Adrenal gland (tissue), 12 donors: Measurements from ENCODE around the gene MAK. TPM values are rescaled to one million over a fixed set of nuclear protein-coding genes. Genes with fewer than 3 reads are reported as not detected.
A peak's percentile ranks its signal among the peaks of the same experiment; 100 is the strongest.
"Not testable (repeated sequence)": the region's sequence is repeated elsewhere in the genome, so short reads cannot be mapped to it uniquely, and the experiment has no call there.

Experiments
- DNase-seq, 7 donors: peaks; one replicate each; pipeline ENCODE4 v3.0.0-alpha.2; 2019 to 2020
- H3K27ac ChIP-seq, 5 donors: fragments of 200-600 bp; sonication (generic) in 4 of 5; 1 replicate in 3 of 5; 2 replicates in 2 of 5; pipeline versions ENCODE4 v1.5.1 to v1.8.0; 2016 to 2020; ENCODE audit warnings: mild to moderate bottlenecking in 1 of 5
- H3K27me3 ChIP-seq: fragments of 200-600 bp; 2 replicates; pipeline ENCODE4 v1.8.0; 2021
- H3K36me3 ChIP-seq, 2 donors: fragments of 200-600 bp; replicated peaks in 1 of 2; 1 replicate in 1 of 2; 2 replicates in 1 of 2; pipeline versions ENCODE4 v1.5.1 to v1.8.0; 2018 to 2022
- H3K4me1 ChIP-seq, 2 donors: fragments of 200-600 bp; replicated peaks in 1 of 2; 1 replicate in 1 of 2; 2 replicates in 1 of 2; pipeline versions ENCODE4 v1.5.1 to v1.8.0; 2018 to 2021
- H3K4me3 ChIP-seq, 4 donors: fragments of 200-600 bp; sonication (generic) in 3 of 4; one replicate each; pipeline ENCODE4 v1.5.1; 2016 to 2018
- H3K9me3 ChIP-seq, 3 donors: fragments of 200-600 bp; sonication (generic) in 1 of 3; replicated peaks in 1 of 3; 1 replicate in 2 of 3; 2 replicates in 1 of 3; pipeline versions ENCODE4 v1.5.1 to v1.8.0; 2016 to 2021
- CTCF ChIP-seq, 6 experiments: fragments of 450-650 bp in 4 of 6; fragments of 200-600 bp in 2 of 6; sonication (generic) in 1 of 6; IDR thresholded peaks; 1 replicate in 5 of 6; 2 replicates in 1 of 6; pipeline versions ENCODE4 v1.5.1 to v1.8.0; 2016 to 2021; ENCODE audit warnings: antibody characterized with exemption in 6 of 6, mild to moderate bottlenecking in 2 of 6, moderate library complexity in 1 of 6
- POLR2A ChIP-seq, 2 donors: fragments of 450-650 bp; IDR thresholded peaks; one replicate each; pipeline ENCODE4 v1.6.1; 2017; ENCODE audit warnings: antibody characterized with exemption in 2 of 2, mild to moderate bottlenecking in 2 of 2, moderate library complexity in 1 of 2
- WGBS, 4 donors: extraction: QIAGEN DNeasy Blood & Tissue Kit in 2 of 4; methylation state at CpG; one replicate each; pipeline versions ENCODE4 v1.1.5 to v1.1.7; 2013 to 2017; 5-methylcytosine and 5-hydroxymethylcytosine counted together
- intact Hi-C, 2 donors: fragments of 100-400 bp; cut with DNase I; formaldehyde crosslinking; loops; one replicate each; pipeline versions ENCODE4 v1.14.1 to v1.15.0; 2022 to 2023
- polyA plus RNA-seq, 3 donors: library from polyadenylated mRNA; stranded (reverse); fragments of 200-250 nt in 2 of 3; fragments of 350-450 nt in 1 of 3; fragmentation: Illumina TruSeq in 1 of 3; extraction: RNeasy Lipid Tissue Mini Kit (QIAGEN cat#74804) in 1 of 3; gene quantifications; one replicate each; pipeline ENCODE4 v1.2.3, GENCODE V29; 2013 to 2014
- total RNA-seq, 9 donors: library from RNA; depleted of rRNA in 4 of 9; stranded (reverse); fragments of >200 nt in 4 of 9; fragments of 120-200 nt in 1 of 9; fragmentation: NEBNext Ultra II Directional in 1 of 9; extraction: Animal tissue kit (Norgen Biotek cat#: 25700) in 1 of 9; gene quantifications; one replicate each; pipeline versions ENCODE4 v1.1.0 to v1.2.4, GENCODE V29; 2013 to 2023
- donor health status: healthy with polysubstance abuse.
- donor health status: Bipolar disorder and iron deficiency.
- donor health status: DM: yes; HTN: yes; CAD: no.
- donor health status: DM: no; HTN: no; CAD: no.
- donor health status: DM: no; HTN: no; CAD: no.
- donor health status: DM: yes; HTN: yes; CAD: no.

Gene MAK
- total and polyA plus RNA-seq, 12 donors = under 0.01 to 0.43 (median 0.10) TPM; not detected in 4

DNA sequence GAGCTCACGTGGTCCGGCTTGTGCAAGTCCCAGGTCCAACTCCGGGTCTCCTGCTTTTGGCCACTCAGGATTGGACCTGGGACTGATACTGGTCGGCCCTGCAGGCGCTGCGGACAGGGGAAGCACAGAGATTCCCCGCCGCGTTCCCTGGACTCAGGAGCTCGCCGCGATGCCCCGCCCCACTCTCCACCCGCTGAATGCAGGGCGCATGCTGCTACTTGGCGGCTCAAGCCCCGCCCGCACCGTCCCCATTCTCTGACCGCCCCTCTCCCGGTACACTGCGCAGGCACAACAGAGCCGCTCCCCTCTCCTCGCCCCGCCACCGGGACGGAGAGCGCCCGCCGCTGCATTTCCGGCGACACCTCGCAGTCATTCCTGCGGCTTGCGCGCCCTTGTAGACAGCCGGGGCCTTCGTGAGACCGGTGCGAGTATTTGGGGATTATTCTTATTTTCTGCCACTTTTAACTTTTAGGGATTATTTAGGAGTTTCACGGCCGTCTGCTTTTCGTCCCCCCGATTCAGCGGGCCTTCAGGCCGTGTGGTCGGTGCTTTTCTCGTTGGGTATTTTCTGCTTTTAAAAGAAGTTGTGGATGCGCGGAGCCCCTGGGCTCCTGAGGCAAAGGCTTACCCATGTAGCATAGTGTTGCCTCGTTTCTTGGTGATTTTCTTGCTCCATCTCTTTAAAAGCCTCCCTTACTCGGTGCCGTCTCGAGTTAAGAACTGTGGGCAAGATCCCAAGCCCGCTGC lies 115.3 kb downstream of the MAK start, which contains the start of gene TMEM14C:
TSS of gene TMEM14C (plus strand) at position 251 of the 747 bp plus-strand sequence. CDS start 1,544 bp downstream, outside the sequence.
- peak within 1 kb of the TSS; percentile 79 to 94 (median 90) for H3K27ac ChIP-seq
- H3K36me3 ChIP-seq = peaks cover 0 to 9% of the 10 kb centered on the region in 2 donors
- H3K9me3 ChIP-seq = no peaks in the 10 kb centered on the region
- peaks cover 19 to 33% of the 10 kb centered on the region in 2 donors for H3K4me1 ChIP-seq
- peak within 1 kb of the TSS; percentile 48 to 85 (median 72) for H3K4me3 ChIP-seq
- intact Hi-C loops = no loop called here
- no peaks in the 10 kb centered on the region for H3K27me3 ChIP-seq
- TF ChIP-seq POLR2A (IDR thresholded peaks at IDR 0.05) (peak; percentile 86 to 98), CTCF (IDR thresholded peaks at IDR 0.05) (no peak)
- DNase-seq = peak; percentile 99 to 100 (median 99)
- 0 to 1% (median 0%) methylated on average over 37 to 55 of the region's 55 CpGs for WGBS, 4 donors

- Histone ChIP-seq H3K27ac (peak overlapping the region; percentile 74 to 94 (median 90)), H3K4me1 (peaks cover 19 to 33% of the 10 kb centered on the region in 2 donors), H3K36me3 (peaks cover 0 to 9% of the 10 kb centered on the region in 2 donors), H3K27me3 (no peaks in the 10 kb centered on the region), H3K9me3 (no peaks in the 10 kb centered on the region), H3K4me3 (peak overlapping the region in 2 of 4 donors; percentile 63 to 85)
- intact Hi-C loops = no loop called here
- 0 to 3% (median 0%) methylated on average over 6 of the region's 6 CpGs for WGBS, 4 donors
- DNase-seq = no peak
- TF ChIP-seq CTCF (IDR thresholded peaks at IDR 0.05) (no peak), POLR2A (IDR thresholded peaks at IDR 0.05) (no peak)
These were observed 115.8 kb downstream of the MAK start for GRCh38 chr6:10722570-10722819.

DNA sequence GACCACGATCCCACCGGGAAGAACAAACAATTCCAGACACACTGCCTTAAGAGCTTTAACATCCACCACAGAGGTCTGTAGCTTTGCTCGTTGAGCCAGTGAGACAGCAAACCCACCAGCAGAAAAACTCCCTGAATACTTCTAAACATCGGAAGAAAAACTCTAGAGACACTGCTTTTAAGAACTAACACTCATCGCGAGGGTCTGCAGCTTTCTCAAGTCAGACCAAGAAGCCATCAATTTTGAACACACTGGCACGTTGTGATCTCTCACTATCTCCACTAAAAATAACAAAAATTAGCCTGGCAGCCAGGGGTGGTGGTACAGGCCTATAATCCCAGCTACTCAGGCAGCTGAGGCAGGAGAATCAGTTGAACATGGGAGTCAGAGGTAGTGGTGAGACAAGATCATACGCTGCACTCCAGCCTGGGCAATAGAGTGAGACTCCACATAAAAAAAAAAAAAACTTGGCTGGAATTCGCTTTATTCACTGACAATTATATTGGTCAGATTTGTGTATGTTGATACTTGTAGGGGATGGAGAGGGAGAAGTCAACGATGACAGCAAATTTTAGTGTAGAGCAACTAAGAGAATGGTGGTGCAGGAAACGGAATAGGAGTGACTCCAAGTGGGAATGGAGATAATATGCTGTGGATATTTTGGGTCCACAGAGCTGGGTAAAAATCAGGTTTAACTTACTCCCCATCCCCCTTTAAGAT lies 116.3 kb downstream of the MAK start:
- no peaks in the 10 kb centered on the region for H3K27me3 ChIP-seq
- peaks cover 19 to 33% of the 10 kb centered on the region in 2 donors for H3K4me1 ChIP-seq
- WGBS, 4 donors = 77 to 82% (median 81%) methylated on average over 11 of the region's 11 CpGs
- H3K4me3 ChIP-seq = peak overlapping the region in 2 of 4 donors; percentile 63 to 85
- intact Hi-C loops = no loop called here
- TF ChIP-seq POLR2A (IDR thresholded peaks at IDR 0.05) (no peak), CTCF (IDR thresholded peaks at IDR 0.05) (no peak)
- H3K36me3 ChIP-seq = peaks cover 0 to 9% of the 10 kb centered on the region in 2 donors
- H3K9me3 ChIP-seq = no peaks in the 10 kb centered on the region
- no peak for DNase-seq
- peak overlapping the region in 4 of 5 donors; percentile 83 to 94 (median 90) for H3K27ac ChIP-seq

GRCh38 chr6:10720960-10721849 lies 117.1 kb downstream of the MAK start:
- H3K4me1 ChIP-seq = peaks cover 19 to 33% of the 10 kb centered on the region in 2 donors
- peak in 1 of 7 donors; percentile 20 for DNase-seq
- H3K27ac ChIP-seq = peak overlapping the region in 2 of 5 donors; percentile 60 to 78
- H3K4me3 ChIP-seq = peak overlapping the region in 2 of 4 donors; percentile 62 to 67
- WGBS, 4 donors = 84 to 96% (median 90%) methylated on average over 13 to 17 of the region's 17 CpGs
- H3K9me3 ChIP-seq, intact Hi-C loops, H3K27me3 ChIP-seq, H3K36me3 ChIP-seq: not testable (repeated sequence)
